A549 (cell line): ENCODE measurements around the gene C15orf39. TPM values are rescaled to one million over a fixed set of nuclear protein-coding genes. Genes with fewer than 3 reads are reported as not detected.

Experiments used
- ATAC-seq, 2 experiments: fragments of 200-7000 bp in 1 of 2; fragments of >200 bp in 1 of 2; cut with Nextera tagmentation in 1 of 2; cut with Tn5 transposase in 1 of 2; 3 replicates each; pipeline versions ENCODE4 v1.8.0 to v1.9.1; 2018 to 2020; ENCODE audit warnings: mild to moderate bottlenecking in 1 of 2, moderate library complexity in 1 of 2
- CTCF ChIA-PET: fragments of 300-600 bp; sonication (Branson Sonifier 250); formaldehyde crosslinking; extraction: SDS; loops from one replicate; lab custom pipeline; 2021; ENCODE audit warnings: antibody characterized with exemption, inconsistent platforms; lab: Yijun Ruan, JAX
- POLR2A ChIA-PET: fragments of 350-600 bp; formaldehyde crosslinking; extraction: SDS; loops from one replicate; lab custom pipeline; 2021; ENCODE audit warnings: antibody characterized with exemption, inconsistent platforms; lab: Yijun Ruan, JAX
- DNase-seq, 2 experiments: peaks; one replicate each; pipeline versions ENCODE4 v3.0.0 to v3.0.0-alpha.2; 2011 to 2016; ENCODE audit warnings: low read depth in 1 of 2, low spot score in 1 of 2
- FAIRE-seq: peaks from 2 replicates; lab custom pipeline; 2011; peaks lifted over from hg19 to GRCh38; lab: Jason Lieb, UNC
- H3K27ac ChIP-seq, 2 experiments: fragments of >200 bp; sonication (Bioruptor Twin); formaldehyde crosslinking; 3 replicates each; pipeline ENCODE4 v1.5.1; 2016 to 2017
- H3K4me1 ChIP-seq: fragments of >200 bp; sonication (Bioruptor Twin); formaldehyde crosslinking; 3 replicates; pipeline ENCODE4 v1.6.1; 2016
- H3K4me2 ChIP-seq: fragments of >200 bp; sonication (Bioruptor Twin); formaldehyde crosslinking; 3 replicates; pipeline ENCODE4 v1.6.1; 2016
- H3K4me3 ChIP-seq: fragments of >200 bp; sonication (Bioruptor Twin); formaldehyde crosslinking; 3 replicates; pipeline ENCODE4 v1.5.1; 2016
- H3K9me3 ChIP-seq: fragments of >200 bp; sonication (Bioruptor Twin); formaldehyde crosslinking; 3 replicates; pipeline ENCODE4 v1.6.1; 2016
- BHLHE40 ChIP-seq: IDR thresholded peaks from 2 replicates; pipeline ENCODE4 v1.6.1; 2012; ENCODE audit warnings: low read depth, low read length, inconsistent platforms
- CTCF ChIP-seq: fragments of >200 bp; sonication (Bioruptor Twin); formaldehyde crosslinking; IDR thresholded peaks from 3 replicates; pipeline ENCODE4 v1.5.1; 2016
- EP300 ChIP-seq, 2 experiments: fragments of >200 bp; sonication (Bioruptor Twin); formaldehyde crosslinking; IDR thresholded peaks; 2 replicates in 1 of 2; 3 replicates in 1 of 2; pipeline ENCODE4 v1.6.1; 2016 to 2017
- FOSB ChIP-seq: fragments of 250-450 bp; sonication (Bioruptor Pico); IDR thresholded peaks from 2 replicates; pipeline ENCODE4 v1.5.0; 2020; ENCODE audit warnings: mild to moderate bottlenecking, moderate library complexity
- GATA3 ChIP-seq: IDR thresholded peaks from 2 replicates; pipeline ENCODE4 v1.6.1; 2012; ENCODE audit warnings: borderline replicate concordance
- HDAC2 ChIP-seq: fragments of 200-600 bp; sonication (generic); IDR thresholded peaks from 2 replicates; pipeline ENCODE4 v1.6.1; 2016
- HEYL ChIP-seq: fragments of 250-450 bp; sonication (Bioruptor Pico); IDR thresholded peaks from 2 replicates; pipeline ENCODE4 v1.8.0; 2021; ENCODE audit warnings: mild to moderate bottlenecking, moderate library complexity
- HMGXB4 ChIP-seq: fragments of 250-450 bp; sonication (Bioruptor Pico); IDR thresholded peaks from 2 replicates; pipeline ENCODE4 v1.5.0; 2021; ENCODE audit warnings: mild to moderate bottlenecking, moderate library complexity, borderline replicate concordance
- HOXB5 ChIP-seq: fragments of 250-450 bp; sonication (Bioruptor Pico); IDR thresholded peaks from 2 replicates; pipeline ENCODE4 v1.5.0; 2020; ENCODE audit warnings: mild to moderate bottlenecking, moderate library complexity
- JUN ChIP-seq, 2 experiments: fragments of >200 bp; sonication (Bioruptor Twin); formaldehyde crosslinking; IDR thresholded peaks; 2 replicates in 1 of 2; 3 replicates in 1 of 2; pipeline ENCODE4 v1.6.1; 2016 to 2017
- MAFK ChIP-seq: fragments of 450-650 bp; IDR thresholded peaks from 2 replicates; pipeline ENCODE4 v1.6.1; 2014; ENCODE audit not compliant: partially characterized antibody
- MAZ ChIP-seq: fragments of 150-350 bp; IDR thresholded peaks from 2 replicates; pipeline ENCODE4 v1.6.1; 2014; ENCODE audit warnings: antibody characterized with exemption, low read depth, low read length, borderline replicate concordance
- NFE2L2 ChIP-seq: fragments of 150-350 bp; conservative IDR thresholded peaks from 2 replicates; pipeline ENCODE4 v1.6.1; 2014; ENCODE audit warnings: low read length
- RAD21 ChIP-seq, 2 experiments: fragments of >200 bp in 1 of 2; sonication (Bioruptor Twin) in 1 of 2; formaldehyde crosslinking in 1 of 2; IDR thresholded peaks in 1 of 2; conservative IDR thresholded peaks in 1 of 2; 2 replicates in 1 of 2; 3 replicates in 1 of 2; pipeline ENCODE4 v1.6.1; 2012 to 2018; ENCODE audit warnings: inconsistent platforms in 1 of 2
- SREBF2 ChIP-seq: fragments of 450-650 bp; IDR thresholded peaks from 2 replicates; pipeline ENCODE4 v1.6.1; 2014; ENCODE audit warnings: mild to moderate bottlenecking, moderate library complexity
- TFCP2L1 ChIP-seq: fragments of 250-450 bp; sonication (Bioruptor Pico); IDR thresholded peaks from 2 replicates; pipeline ENCODE4 v1.5.0; 2021; ENCODE audit warnings: mild to moderate bottlenecking
- ZNF302 ChIP-seq: fragments of 250-450 bp; sonication (Bioruptor Pico); IDR thresholded peaks from 2 replicates; pipeline ENCODE4 v1.9.0; 2021; ENCODE audit warnings: inconsistent platforms, mild to moderate bottlenecking, moderate library complexity
- WGBS: methylation state at CpG from one replicate; pipeline ENCODE4 v1.1.6; 2017; ENCODE audit errors: missing lambda C conversion rate; 5-methylcytosine and 5-hydroxymethylcytosine counted together
- polyA plus RNA-seq, 4 experiments: library from polyadenylated mRNA; depleted of rRNA in 3 of 4; stranded (reverse); fragments of >200 nt; fragmentation: RNase III in 1 of 4; extraction: RNeasy Plus Mini Kit Qiagen cat#74134 plus additional on column Dnase treatment in 1 of 4; gene quantifications; 2 replicates in 3 of 4; 3 replicates in 1 of 4; pipeline ENCODE4 v1.2.3, GENCODE V29; 2011 to 2017
- TF ChIP-seq, protein P1 (sequence below): fragments of 200-600 bp; sonication (generic); IDR thresholded peaks from 2 replicates; pipeline ENCODE4 v1.6.1; 2016; ENCODE audit warnings: antibody characterized with exemption, mild to moderate bottlenecking, moderate library complexity

The C15orf39 gene
- polyA plus RNA-seq, 2 of the 4 experiments (the other 2 are of a cell fraction) = 5.7 to 16.7 TPM

- ChIA-PET POLR2A (no interaction called here), CTCF (interaction anchor here (0.9 to 2.0 kb wide), 3 partner anchors 14 to 30 kb away, joined by 3 to 5 read pairs (median 4); partner anchors contain the start of gene C15orf39)
- WGBS = 89% methylated on average over 5 of the region's 5 CpGs
- Histone ChIP-seq H3K4me2 (no peak overlapping the region), H3K27ac (no peak overlapping the region), H3K9me3 (0 out of 3 replicates have a peak, but pooled peaks cover 6% of the 10 kb centered on the region), H3K4me1 (peaks cover 18% of the 10 kb centered on the region), H3K4me3 (no peak overlapping the region)
- DNase-seq = no peak
- no peak for FAIRE-seq
- ATAC-seq = no peak
- TF ChIP-seq, protein P1, sequence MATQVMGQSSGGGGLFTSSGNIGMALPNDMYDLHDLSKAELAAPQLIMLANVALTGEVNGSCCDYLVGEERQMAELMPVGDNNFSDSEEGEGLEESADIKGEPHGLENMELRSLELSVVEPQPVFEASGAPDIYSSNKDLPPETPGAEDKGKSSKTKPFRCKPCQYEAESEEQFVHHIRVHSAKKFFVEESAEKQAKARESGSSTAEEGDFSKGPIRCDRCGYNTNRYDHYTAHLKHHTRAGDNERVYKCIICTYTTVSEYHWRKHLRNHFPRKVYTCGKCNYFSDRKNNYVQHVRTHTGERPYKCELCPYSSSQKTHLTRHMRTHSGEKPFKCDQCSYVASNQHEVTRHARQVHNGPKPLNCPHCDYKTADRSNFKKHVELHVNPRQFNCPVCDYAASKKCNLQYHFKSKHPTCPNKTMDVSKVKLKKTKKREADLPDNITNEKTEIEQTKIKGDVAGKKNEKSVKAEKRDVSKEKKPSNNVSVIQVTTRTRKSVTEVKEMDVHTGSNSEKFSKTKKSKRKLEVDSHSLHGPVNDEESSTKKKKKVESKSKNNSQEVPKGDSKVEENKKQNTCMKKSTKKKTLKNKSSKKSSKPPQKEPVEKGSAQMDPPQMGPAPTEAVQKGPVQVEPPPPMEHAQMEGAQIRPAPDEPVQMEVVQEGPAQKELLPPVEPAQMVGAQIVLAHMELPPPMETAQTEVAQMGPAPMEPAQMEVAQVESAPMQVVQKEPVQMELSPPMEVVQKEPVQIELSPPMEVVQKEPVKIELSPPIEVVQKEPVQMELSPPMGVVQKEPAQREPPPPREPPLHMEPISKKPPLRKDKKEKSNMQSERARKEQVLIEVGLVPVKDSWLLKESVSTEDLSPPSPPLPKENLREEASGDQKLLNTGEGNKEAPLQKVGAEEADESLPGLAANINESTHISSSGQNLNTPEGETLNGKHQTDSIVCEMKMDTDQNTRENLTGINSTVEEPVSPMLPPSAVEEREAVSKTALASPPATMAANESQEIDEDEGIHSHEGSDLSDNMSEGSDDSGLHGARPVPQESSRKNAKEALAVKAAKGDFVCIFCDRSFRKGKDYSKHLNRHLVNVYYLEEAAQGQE = no peak
- TF ChIP-seq MAFK (no peak), TFCP2L1 (CRISPR knock-in tag) (no peak), JUN (IDR thresholded peaks at IDR 0.05) (no peak)
These were observed 30.3 kb upstream of the C15orf39 start for GRCh38 chr15:75171408-75171807.

DNA sequence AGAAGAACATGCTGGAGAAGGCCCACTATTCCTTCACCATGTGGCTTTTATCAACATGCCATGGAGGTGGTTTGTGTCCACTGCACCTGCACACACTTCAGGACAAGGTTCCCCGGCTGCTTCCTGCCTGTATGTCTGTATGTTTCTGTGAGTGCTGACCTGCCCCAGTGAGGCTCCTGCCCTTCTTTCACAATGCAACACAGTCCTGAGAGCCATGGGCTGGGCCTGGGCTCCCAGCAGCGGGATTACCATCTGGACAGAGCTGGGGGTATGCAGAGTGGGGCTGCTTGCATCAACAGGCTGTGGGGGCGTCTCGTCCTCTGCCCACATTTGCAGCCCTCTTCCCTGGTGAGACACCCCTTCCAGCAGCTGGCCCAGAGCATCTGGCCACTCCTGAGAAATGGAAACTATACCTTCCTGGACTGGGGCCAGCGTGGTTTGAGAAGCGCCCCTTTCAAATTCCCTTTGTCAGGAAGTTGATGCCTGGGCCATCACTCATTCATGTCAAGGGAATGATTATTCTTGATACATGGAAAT lies 29.3 kb upstream of the C15orf39 start:
- no peak overlapping the region for H3K4me2 ChIP-seq

More for the DNA sequence above, 29.3 kb upstream of the C15orf39 start:
- no peak overlapping the region for H3K4me3 ChIP-seq
- H3K9me3 ChIP-seq = 0 out of 3 replicates have a peak, but pooled peaks cover 6% of the 10 kb centered on the region
- CTCF ChIA-PET = no interaction called here
- 0 out of 6 replicates have a peak overlapping the region, but pooled peaks of 1 of the 2 experiments have one; percentile 5 for H3K27ac ChIP-seq
- ATAC-seq (no peak), DNase-seq (no peak)
- WGBS = 87% methylated on average over 6 of the region's 6 CpGs
- peaks cover 27% of the 10 kb centered on the region for H3K4me1 ChIP-seq
- TF ChIP-seq ZNF302 (CRISPR knock-in tag) (no peak), SREBF2 (no peak), HOXB5 (CRISPR knock-in tag) (no peak), EP300 (IDR thresholded peaks at IDR 0.05) (no peak), MAZ (no peak), NFE2L2 (no peak), HEYL (CRISPR knock-in tag) (no peak), FOSB (no peak), RAD21 (conservative IDR thresholded peaks at IDR 0.05 in 1 of 2, IDR thresholded peaks at IDR 0.05 in 1 of 2) (no peak), BHLHE40 (no peak), CTCF (no peak), HDAC2 (no peak), HMGXB4 (no peak), GATA3 (no peak)
- TF ChIP-seq, protein P1 = no peak
- TF ChIP-seq, all 56 proteins: peak for 0
- POLR2A ChIA-PET = no interaction called here
- FAIRE-seq = no peak
